Natural killer cell (primary cell): ENCODE data around the gene ARHGEF9. TPM values are rescaled to one million over a fixed set of nuclear protein-coding genes. Genes with fewer than 3 reads are reported as not detected.

Source experiments
- ATAC-seq, 3 donors: fragments of 150-1000 bp in 2 of 3; fragments of 200-7000 bp in 1 of 3; cut with Tn5 transposase; 1 replicate in 1 of 3; 2 replicates in 2 of 3; pipeline ENCODE4 v1.10.0; 2021; ENCODE audit warnings: mild to moderate bottlenecking in 2 of 3, moderate library complexity in 2 of 3
- DNase-seq, 2 donors: peaks; one replicate each; pipeline versions ENCODE4 v3.0.0 to v3.0.0-alpha.2; 2013 to 2021; ENCODE audit warnings: mixed read lengths in 1 of 2
- H3K27ac ChIP-seq: one replicate; pipeline ENCODE4 v1.5.1; 2013; ENCODE audit warnings: mild to moderate bottlenecking, low read length
- H3K27me3 ChIP-seq: one replicate; pipeline ENCODE4 v1.6.1; 2013; ENCODE audit warnings: low read length; ENCODE audit not compliant: control insufficient read depth, insufficient read depth
- H3K36me3 ChIP-seq: one replicate; pipeline ENCODE4 v1.6.1; 2013; ENCODE audit warnings: low read length; ENCODE audit not compliant: control insufficient read depth, insufficient read depth
- H3K4me1 ChIP-seq: one replicate; pipeline ENCODE4 v1.6.1; 2013; ENCODE audit warnings: low read length; ENCODE audit not compliant: control insufficient read depth, insufficient read depth
- H3K4me3 ChIP-seq: one replicate; pipeline ENCODE4 v1.5.1; 2013; ENCODE audit warnings: low read length
- H3K9me3 ChIP-seq: one replicate; pipeline ENCODE4 v1.6.1; 2013; ENCODE audit warnings: low read length; ENCODE audit not compliant: control insufficient read depth, insufficient read depth
- H3K27ac Mint-ChIP-seq, 2 donors: one replicate each; pipeline ENCODE4 v1.8.0; 2022; ENCODE audit warnings: mild to moderate bottlenecking in 2 of 2, mixed read lengths in 2 of 2, moderate library complexity in 1 of 2
- H3K27me3 Mint-ChIP-seq, 2 donors: one replicate each; pipeline ENCODE4 v1.8.0; 2022; ENCODE audit warnings: low read depth in 2 of 2, mixed read lengths in 2 of 2
- H3K36me3 Mint-ChIP-seq: one replicate; pipeline ENCODE4 v1.8.0; 2022; ENCODE audit warnings: mixed read lengths
- H3K4me1 Mint-ChIP-seq, 2 donors: one replicate each; pipeline ENCODE4 v1.8.0; 2022; ENCODE audit warnings: mixed read lengths in 2 of 2
- H3K4me3 Mint-ChIP-seq: one replicate; pipeline ENCODE4 v1.8.0; 2022; ENCODE audit warnings: mild to moderate bottlenecking, moderate library complexity, mixed read lengths
- H3K9me3 Mint-ChIP-seq, 2 donors: one replicate each; pipeline ENCODE4 v1.8.0; 2022; ENCODE audit warnings: mixed read lengths in 2 of 2
- WGBS: methylation state at CpG from one replicate; pipeline ENCODE4 v1.1.7; 2013; ENCODE audit warnings: missing lambda C conversion rate; ENCODE audit not compliant: insufficient coverage; 5-methylcytosine and 5-hydroxymethylcytosine counted together
- intact Hi-C: fragments of 100-400 bp; cut with micrococcal nuclease; formaldehyde crosslinking; loops from one replicate; pipeline ENCODE4 v1.14.2; 2022
- total RNA-seq, 4 donors: library from RNA; stranded (reverse); fragments of 120-200 nt in 1 of 4; gene quantifications; one replicate each; pipeline versions ENCODE4 v1.2.3 to v1.2.4, GENCODE V29; 2013 to 2022
- TF ChIP-seq, protein P1 (sequence below): fragments of 200-600 bp; IDR thresholded peaks from one replicate; pipeline ENCODE4 v1.8.0; 2022; ENCODE audit warnings: antibody characterized with exemption

The ARHGEF9 gene
- total RNA-seq, 3 donors from 2014 or later (not counting 1 experiment from before 2014, with no cell fraction given) = 52.3 to 69.1 (median 64.2) TPM

DNA sequence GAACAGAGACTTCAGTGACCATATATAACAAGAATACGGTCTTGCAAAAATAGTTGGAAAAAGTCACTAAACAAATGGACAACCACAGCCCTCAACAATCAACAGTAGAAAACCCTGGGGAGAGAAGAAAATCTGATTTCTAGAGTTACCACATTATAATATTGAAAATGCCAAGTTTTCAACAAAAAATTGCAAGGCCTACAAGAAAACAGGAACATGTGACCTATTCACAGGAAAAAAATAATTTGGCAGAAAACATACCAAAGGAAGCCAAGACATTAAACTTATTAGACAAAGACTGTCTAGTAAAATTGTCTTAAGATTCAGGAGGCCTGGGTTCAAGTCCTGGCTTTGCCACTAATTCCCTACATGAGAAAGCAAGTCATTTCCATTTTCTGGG is 64.7 kb downstream of the ARHGEF9 start:
- no peak for ATAC-seq
- Histone ChIP-seq H3K9me3 (no peaks in the 10 kb centered on the region), H3K4me3 (no peak overlapping the region), H3K27me3 (no peaks in the 10 kb centered on the region), H3K36me3 (peaks cover 15% of the 10 kb centered on the region), H3K27ac (no peak overlapping the region), H3K4me1 (peaks cover 3% of the 10 kb centered on the region)
- TF ChIP-seq, protein P1, sequence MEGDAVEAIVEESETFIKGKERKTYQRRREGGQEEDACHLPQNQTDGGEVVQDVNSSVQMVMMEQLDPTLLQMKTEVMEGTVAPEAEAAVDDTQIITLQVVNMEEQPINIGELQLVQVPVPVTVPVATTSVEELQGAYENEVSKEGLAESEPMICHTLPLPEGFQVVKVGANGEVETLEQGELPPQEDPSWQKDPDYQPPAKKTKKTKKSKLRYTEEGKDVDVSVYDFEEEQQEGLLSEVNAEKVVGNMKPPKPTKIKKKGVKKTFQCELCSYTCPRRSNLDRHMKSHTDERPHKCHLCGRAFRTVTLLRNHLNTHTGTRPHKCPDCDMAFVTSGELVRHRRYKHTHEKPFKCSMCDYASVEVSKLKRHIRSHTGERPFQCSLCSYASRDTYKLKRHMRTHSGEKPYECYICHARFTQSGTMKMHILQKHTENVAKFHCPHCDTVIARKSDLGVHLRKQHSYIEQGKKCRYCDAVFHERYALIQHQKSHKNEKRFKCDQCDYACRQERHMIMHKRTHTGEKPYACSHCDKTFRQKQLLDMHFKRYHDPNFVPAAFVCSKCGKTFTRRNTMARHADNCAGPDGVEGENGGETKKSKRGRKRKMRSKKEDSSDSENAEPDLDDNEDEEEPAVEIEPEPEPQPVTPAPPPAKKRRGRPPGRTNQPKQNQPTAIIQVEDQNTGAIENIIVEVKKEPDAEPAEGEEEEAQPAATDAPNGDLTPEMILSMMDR = no peak
- Mint-ChIP-seq H3K9me3 (no peaks in the 10 kb centered on the region), H3K4me3 (no peak overlapping the region), H3K27me3 (no peaks in the 10 kb centered on the region), H3K4me1 (peaks cover 14 to 19% of the 10 kb centered on the region in 2 donors), H3K27ac (no peak overlapping the region), H3K36me3 (no peaks in the 10 kb centered on the region)
- DNase-seq = no peak
- intact Hi-C loops = no loop called here
- no CpG with 5 or more reads among the region's 1 CpG for WGBS

DNA sequence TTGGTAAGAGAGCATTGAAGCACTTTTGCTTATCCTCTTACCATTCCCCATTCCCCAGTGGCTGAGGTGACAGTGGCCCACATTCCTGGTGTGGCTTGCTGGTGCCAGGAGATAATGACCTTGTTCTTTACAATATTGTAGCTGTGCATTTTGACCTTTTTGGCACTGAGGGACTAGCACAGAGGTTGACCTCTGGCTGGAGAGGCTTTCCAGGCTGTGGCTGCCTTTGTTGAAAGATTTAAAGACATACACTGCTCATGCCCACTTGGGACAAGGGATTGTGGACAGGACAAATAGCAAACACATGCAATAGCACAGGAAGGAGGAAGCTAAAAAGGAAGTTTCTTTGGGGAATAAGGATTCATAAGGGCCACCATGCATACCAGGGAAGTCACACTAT is 65.4 kb downstream of the ARHGEF9 start:
- ATAC-seq = no peak
- peaks cover 16% of the 10 kb centered on the region for H3K36me3 ChIP-seq

DNA sequence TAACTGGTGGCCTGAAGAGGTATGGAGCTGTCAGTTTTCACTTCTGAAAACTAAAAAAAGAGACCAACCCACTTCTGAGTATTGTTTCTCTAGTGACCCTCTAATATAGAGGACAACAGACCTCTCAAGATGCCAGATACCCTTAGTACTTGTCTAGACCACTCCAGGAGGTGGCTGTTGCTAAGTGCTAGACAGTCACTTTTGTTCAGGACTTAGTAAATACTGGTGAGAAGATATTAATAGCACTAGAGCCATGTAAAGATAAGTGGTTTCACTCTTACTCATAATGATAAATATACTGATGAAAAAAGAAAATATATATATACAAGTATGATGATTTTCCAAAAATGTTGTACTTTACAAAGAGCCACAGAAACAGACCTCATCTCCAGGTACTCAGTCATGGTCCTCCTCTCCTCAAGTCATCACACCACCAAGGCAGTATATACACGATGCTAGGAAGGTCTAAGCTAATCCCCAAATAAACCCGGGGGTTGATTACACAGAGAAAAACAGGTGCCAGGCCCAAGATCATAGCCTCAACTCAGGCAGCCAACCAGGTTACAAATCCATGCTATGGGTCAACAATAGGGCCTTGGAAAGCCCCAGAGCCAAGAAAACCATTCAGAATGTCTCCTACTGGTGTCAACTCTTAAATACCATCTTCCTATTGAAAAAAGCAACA is 66.9 kb downstream of the ARHGEF9 start:
- Mint-ChIP-seq H3K27ac (no peak overlapping the region), H3K9me3 (no peaks in the 10 kb centered on the region), H3K36me3 (no peaks in the 10 kb centered on the region), H3K27me3 (no peaks in the 10 kb centered on the region), H3K4me1 (peaks cover 0 to 5% of the 10 kb centered on the region in 2 donors), H3K4me3 (no peak overlapping the region)
- Histone ChIP-seq H3K27me3 (no peaks in the 10 kb centered on the region), H3K36me3 (peaks cover 16% of the 10 kb centered on the region), H3K9me3 (no peaks in the 10 kb centered on the region), H3K4me3 (no peak overlapping the region), H3K27ac (no peak overlapping the region), H3K4me1 (no peaks in the 10 kb centered on the region)
- intact Hi-C loops = no loop called here
- WGBS = 65% methylated on average over 2 of the region's 2 CpGs
- DNase-seq (no peak), ATAC-seq (no peak)
- TF ChIP-seq, protein P1 = no peak

More for the DNA sequence above, 65.4 kb downstream of the ARHGEF9 start:
- no peaks in the 10 kb centered on the region for H3K27me3 ChIP-seq
- TF ChIP-seq, protein P1 = no peak
- Mint-ChIP-seq H3K36me3 (no peaks in the 10 kb centered on the region), H3K27ac (peak overlapping the region in 1 of 2 donors; percentile 31), H3K4me1 (peaks cover 10 to 14% of the 10 kb centered on the region in 2 donors), H3K27me3 (no peaks in the 10 kb centered on the region), H3K4me3 (no peak overlapping the region), H3K9me3 (no peaks in the 10 kb centered on the region)
- intact Hi-C loops = no loop called here
- no peak overlapping the region for H3K4me3 ChIP-seq
- no peak for DNase-seq
- no peaks in the 10 kb centered on the region for H3K9me3 ChIP-seq
- no peak overlapping the region for H3K27ac ChIP-seq
- peaks cover 3% of the 10 kb centered on the region for H3K4me1 ChIP-seq

DNA sequence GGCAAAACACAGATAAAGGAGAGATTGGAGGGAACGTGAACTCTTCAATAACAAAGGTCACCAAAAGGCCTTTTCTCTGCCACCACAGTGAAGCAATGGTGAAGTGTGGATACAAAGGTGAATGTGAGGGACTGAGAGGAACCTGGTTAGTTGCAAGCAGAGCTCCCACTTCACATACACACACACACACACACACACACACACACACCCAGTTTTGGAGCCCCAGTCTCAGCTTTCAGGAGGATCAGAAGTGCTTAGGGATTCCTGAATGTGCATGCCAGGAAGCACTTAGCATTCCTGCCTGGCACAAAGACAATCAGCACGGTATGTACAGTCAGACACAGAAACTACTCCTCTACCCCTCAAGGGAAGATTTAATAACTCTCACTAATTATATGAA is 71.5 kb downstream of the ARHGEF9 start:
- Mint-ChIP-seq H3K9me3 (no peaks in the 10 kb centered on the region), H3K27ac (no peak overlapping the region), H3K4me1 (peaks cover 0 to 11% of the 10 kb centered on the region in 2 donors), H3K27me3 (no peaks in the 10 kb centered on the region), H3K4me3 (no peak overlapping the region), H3K36me3 (no peaks in the 10 kb centered on the region)
- H3K4me3 ChIP-seq = no peak overlapping the region
- H3K9me3 ChIP-seq = no peaks in the 10 kb centered on the region
- peaks cover 8% of the 10 kb centered on the region for H3K36me3 ChIP-seq
- DNase-seq (no peak), ATAC-seq (no peak)
- TF ChIP-seq, protein P1 = no peak
- no peaks in the 10 kb centered on the region for H3K27me3 ChIP-seq
- no CpG with 5 or more reads among the region's 2 CpGs for WGBS
- intact Hi-C loops = no loop called here
- no peak overlapping the region for H3K27ac ChIP-seq
- no peaks in the 10 kb centered on the region for H3K4me1 ChIP-seq
